T-helper 2 cell (primary cell): Measurements from ENCODE around the gene DUSP7.

Experiments used
- DNase-seq, 5 experiments: peaks; one replicate each; pipeline versions ENCODE4 v3.0.0 to v3.0.0-alpha.2; 2012 to 2022

Gene DUSP7

DNA sequence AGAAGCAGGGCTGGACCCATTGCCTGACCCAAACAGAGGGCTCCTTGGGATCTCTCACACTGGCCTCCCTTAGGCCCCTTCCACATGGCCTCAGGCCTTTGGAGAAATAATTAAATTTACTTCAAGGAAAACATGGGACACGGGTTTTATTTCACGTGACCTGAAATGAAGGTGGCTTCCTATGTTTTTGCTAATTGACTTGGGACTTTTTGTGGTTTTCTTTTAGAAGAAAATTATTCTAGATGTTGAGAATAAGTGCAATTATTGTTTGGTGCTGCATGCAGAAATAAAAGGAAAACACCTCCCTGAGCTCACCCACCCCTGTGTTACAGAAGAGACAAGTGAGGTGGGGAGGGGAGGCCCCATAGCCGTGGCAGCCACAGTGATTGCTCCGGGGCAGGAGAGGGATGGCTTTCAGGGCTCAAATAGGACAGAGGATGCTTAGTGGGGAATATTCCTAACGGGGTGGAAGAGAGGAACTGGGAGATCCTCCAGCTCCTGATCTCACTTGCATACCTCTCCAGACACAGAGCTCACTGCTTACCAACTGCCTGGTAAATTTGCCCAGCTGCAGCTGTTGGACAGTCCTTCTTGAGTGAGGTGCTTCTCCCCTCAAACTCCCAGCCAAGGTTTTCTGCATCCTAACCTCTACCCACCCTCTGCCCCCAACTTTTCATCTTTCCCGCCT is 31.5 kb downstream of the DUSP7 start:
- DNase-seq, result no peak

DNA sequence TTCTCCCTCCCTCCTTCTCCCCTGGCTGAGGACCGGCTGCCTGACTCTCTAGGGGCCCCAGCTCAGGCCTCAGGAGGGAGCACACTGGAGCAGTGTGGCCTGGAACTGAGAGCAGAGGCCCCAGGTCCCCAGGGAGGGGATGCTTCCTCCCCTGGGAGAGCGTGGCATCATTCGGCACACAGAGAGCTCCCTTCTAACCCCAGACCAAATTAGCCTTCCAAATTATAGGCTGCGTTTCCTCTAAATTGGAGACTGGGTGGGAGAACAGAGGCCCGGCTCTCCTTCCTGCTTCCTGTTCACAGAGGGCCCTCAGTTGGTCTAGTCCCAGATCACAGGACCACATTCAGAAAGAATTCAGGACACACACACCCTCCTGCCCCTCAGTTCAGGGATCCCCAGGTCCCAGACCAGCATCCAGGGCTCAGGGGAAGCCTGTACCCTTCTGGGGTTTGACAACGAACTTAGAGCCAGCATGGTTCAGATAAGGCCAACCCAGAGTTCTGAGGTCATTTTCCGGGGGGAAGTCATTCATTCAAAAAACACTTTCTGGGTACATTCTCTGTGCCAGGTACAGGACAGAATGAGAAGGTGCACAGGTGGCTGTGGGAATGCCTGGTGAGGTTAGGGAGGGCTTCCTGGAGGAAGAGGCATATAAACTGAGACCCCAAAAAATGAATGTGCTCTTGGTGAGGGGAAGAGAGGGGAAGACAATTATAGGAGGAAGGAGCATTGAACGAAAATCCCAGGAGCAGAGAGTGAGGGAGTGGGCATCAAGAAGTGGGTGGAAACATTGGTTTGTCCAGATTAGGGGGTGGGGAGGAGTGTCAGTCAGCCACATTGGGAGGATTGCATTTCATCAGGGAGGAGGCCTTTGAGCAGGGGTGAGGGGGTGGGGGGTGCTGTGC is 32.3 kb downstream of the DUSP7 start:
- DNase-seq, result no peak

DNA sequence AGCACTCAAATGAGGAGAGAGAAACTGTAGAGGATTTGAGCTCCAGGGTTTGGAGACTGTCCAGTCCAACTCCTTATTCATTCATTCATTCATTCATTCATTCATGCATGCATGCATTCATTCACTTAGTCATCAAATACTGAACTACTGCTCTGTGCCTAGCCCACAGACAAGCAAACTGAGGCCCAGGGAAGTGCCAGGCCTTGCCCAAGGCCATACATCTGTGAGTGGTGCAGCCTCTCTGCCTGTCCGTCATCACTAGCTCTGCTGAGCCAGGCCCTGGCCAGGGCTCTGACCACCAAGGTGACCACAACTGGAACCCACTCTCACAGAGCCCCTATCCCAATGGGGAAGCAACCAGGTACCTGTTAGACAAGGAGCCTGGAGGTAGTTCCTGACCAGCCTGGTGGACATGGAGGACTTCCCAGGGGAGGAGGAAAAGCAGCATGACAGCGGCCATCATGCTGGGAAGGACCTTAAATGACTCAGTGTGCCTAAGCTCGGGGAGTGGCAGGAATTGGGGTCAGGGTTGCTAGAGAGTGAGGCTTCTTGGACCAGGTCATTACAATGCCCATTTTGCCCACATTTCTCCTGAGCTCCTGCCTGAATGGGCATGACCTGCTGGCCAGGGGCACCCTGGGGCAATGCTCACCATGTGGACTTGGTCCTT is 33.1 kb downstream of the DUSP7 start:
- no peak for DNase-seq

DNA sequence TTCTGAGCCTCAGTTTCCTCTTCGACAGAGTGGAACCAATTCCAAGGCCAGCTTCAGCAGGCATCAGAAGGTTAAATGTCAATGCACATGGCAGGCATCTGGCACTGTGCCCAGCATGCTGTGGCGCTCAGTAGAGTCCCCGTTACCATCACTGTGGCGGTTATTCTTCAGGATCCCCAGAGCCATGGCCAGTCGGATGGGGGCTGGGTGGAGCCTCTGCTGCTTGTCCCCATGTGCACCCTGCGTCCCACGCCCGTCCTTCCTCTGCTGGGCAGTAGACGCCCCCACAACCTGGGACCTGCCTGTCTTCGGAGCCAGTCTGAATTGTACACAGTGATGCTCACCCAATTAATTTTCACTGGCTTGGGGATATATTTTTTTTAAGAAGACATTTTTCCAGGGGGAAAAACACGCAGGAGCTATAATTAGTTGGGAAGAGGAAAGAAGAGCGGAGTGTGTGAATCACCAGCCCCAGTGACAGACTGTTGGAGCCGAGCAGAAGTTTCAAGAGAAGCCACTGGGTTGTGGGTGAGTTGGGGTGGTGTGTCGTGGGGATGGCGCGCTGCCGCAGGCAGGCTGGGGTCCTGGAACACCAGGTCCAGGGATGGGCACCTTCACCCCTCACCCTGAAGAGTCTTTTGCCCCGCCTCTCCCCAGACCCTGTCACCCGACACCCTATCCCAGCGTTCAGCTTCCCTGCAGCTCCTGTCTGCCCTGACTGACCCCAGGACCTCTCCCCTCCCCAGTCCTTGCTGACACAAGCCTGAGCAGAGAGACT is 33.9 kb downstream of the DUSP7 start:
- no peak for DNase-seq

DNA sequence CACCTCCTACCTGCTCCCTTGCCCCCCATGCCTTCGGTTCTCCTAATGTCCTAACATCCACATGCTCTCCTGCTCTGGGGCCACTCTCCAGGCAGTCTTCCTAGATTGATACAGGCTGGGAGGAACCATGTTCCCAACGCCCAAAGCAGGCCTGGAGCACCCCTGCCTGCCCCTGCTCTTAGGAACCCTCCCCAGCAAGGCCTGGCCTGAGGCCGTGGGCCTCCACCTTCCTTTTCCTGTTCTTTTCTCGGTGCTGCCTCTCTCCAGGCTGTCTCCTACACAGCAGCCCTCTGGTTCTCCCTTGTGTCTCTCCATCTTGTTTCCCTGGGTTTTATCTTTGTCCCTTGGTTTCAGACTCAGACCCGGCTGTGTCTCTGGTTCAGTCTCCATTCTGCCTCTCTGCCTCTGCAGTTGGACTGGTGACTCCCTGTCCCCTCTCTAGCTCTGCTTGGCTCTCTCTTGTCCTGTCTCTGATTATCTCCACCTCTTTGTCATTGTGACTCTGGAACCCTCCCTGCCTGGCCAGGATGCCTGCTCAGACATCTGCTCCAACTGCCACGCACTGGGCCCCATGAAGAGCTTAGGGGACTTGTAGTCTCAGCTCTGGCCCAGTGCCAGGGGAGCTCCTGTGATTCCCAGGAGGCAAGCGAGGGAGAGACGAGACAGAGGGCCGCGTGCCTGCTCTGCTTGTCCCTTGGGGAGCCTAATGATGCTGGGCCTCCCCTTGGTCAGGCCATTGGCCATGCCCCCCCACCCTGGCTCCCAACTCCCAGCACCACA is 34.7 kb downstream of the DUSP7 start:
- DNase-seq, result no peak

DNA sequence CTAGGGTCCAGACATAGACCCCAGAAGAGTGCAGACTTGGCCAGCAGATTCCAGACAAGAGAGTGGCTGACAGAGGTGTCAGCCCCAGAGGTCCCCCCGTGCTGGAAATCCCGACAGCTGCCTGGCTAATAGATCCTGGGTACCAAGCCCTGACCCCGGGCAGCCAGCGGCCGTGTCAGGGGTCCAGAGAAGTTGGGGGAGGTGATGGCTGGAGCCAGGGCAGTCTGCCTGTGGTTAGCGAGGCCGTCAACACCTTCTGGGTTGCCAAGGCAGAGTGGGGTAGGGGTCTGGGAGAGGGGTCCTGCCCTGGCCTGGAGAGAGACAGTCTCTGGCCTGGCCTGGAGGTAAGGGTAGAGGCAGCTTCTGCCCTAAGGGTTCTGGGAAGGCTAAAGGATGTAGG is 35.6 kb downstream of the DUSP7 start:
- DNase-seq, result no peak

DNA sequence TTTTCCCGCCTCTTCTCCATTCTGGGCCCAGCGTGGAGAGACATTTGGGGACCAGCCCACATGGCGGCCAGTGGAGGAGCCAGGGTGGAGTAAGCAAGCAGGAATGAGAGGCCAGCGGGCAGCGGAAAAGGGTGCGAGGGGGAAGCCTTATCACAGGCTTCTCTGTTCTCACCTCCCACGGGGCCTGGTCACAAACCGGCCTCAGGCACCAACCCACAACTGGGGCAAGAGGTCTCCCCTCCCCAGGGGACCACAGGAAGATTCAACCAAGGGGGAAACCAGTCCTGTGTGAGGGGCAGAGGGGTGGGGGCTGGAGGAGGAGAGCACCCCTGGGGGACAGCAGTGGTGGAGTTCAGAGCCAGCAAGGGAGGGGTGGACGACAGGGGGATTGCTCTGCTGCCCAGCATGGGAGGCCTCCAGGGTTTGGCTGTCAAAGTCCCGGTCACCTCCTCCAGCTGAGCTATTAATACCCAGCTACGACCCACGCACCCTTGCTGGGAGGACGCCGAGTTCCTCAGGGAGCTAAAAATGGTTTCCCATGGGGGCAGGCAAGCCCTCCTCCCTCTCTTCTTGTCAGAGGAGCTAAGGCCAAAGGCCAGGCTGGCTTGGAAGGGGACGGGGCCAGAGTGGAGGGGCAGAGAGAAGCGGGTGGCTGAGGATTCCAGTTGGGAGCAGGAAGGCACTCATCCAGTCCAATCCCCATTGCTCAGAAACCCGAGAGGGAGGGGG is 36.9 kb downstream of the DUSP7 start:
- DNase-seq, result no peak

DNA sequence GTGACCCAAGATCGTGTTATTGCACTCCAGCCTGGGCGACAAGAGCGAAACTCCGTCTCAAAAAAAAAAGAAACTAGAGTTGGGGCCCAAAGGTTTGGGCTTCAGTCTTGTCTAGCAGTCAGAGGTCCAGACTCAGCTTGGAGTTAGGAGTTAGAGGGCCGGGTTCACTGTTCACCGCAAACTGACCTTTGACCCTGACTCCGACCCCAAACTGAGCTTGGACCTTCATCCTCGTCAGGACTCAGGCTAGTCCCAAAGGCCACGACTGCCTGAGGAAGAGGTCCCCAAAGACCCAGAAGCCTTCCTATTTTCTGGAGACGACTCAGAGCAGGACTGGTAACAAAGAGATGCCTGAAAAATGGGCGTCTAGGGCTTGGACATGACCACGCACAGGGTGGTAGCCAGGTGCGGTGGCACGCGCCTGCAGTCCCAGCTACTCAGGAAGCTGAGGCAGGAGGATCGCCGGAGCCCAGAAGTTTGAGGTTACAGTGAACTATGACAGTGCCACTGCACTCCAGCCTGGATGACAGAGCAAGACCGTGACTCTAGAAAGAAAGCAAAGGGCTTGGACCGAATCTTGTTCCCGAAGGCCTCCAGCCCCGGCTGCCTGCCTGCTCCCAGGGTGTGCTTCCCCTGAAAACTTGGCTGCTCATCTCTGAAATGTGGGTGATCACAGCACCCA is 37.9 kb downstream of the DUSP7 start:
- no peak for DNase-seq

DNA sequence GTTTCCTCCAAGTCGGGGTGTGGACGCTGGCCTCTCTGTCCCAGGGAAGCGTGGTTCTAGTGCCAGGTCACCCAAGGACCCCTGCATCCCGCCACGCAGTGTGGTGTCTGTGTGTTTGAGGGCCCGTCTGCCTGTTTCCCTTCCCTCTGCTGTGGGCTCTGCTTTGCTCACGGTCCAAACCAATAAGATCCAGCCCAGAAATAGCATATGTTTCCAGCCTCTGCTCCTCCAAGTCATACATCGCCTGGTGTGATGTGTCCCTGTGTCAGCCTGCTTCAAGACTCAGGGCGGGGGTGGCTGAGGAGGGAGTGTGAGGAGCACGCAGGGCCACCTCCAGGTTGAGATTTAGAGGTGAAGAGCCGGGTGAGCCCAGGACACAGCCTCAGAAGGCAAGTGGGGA is 38.8 kb downstream of the DUSP7 start:
- no peak for DNase-seq

DNA sequence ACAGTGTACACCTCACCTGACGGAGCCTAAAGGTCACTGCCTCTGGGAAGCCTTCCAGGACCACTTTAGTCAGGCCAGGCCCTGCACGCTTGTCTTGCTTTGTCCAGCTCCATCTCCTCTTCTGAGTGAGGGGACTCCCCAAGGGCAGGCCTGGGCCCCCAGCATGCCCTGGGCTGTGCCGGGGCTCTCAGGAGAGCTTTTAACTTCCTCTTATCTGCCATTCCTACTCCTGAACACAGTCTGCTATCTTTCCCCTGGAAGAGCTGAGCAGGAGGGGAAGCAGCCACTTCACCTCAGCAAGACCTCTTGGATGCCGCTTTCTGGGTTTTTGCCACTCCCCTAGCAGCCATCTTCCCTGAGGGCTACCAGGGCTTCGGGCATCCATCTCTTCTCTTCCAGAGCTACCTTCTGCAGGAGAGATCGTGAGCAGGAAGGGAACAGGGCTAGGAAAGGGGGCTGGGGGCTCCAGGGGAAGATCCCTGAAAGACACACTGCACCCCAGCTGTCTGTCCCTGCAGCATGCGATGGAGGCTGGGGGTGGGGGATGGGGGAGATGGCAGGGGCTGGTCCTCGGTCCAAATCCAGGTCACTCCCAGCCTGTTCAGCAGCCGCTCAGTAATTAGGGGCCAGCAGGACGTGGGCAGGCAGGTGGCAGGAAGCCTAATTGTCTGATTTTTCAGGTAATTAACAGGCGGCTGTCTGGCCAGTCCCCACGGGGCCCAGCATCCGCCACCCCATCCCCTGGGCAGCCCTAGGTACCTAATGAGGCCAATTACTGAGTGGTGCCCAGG is 40.7 kb downstream of the DUSP7 start:
- no peak for DNase-seq

DNA sequence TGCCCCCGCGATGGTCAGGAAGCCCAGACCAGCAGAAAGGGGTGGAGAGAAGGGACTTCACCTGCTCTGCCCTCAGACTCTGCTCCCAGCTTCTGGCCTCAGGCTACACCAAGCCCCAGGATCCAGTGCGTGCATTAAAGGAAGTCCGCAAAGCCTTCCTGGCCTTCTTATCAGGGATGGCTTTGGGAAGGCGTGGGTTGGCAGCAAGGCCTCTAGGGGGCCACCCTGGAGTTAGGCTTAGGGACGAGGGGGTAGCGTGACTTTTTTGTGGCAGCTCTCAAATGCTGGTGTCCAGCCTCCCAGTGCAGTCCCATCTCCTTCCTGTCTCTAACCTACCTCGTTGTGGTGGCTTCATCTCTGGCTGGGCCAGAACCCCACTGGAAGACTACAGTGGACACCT is 41.8 kb downstream of the DUSP7 start:
- DNase-seq, result no peak

DNA sequence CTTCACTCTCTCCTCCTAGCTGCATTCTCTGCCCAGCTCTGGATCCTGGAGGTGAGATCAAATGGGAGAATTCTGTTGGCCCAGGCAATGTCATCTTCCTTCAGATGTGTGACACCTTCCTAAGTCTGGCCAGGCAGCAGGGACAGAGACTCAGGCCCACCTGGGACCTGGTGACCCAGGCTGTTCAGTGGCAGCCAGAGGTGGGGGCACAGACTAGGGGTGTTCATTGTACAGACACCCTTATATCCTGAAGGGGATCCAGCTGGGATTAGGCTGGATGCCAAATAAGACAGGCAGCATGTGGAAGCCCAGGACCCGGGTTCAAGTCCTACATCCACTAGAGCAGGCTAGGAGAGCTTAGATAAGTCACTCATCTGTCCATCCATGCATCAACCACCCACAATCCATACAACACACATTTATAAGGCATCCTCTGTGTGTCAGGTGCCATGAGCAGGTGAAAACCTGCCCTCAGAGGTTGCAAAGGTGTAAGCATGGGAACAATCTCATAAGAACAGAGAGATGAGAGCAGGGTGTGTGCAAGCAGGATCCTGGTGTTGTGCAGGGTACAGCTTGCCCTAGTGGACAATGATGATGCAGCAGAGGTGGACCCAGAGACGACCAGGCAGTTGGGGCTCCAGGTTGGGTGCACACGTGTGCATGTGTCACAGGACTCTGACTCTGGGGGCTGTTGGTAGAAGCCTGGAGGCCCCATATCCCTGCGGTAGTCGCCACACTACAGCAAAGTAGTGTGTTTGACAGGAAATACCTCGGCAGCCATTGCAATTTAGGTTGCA is 42.4 kb downstream of the DUSP7 start:
- no peak for DNase-seq

DNA sequence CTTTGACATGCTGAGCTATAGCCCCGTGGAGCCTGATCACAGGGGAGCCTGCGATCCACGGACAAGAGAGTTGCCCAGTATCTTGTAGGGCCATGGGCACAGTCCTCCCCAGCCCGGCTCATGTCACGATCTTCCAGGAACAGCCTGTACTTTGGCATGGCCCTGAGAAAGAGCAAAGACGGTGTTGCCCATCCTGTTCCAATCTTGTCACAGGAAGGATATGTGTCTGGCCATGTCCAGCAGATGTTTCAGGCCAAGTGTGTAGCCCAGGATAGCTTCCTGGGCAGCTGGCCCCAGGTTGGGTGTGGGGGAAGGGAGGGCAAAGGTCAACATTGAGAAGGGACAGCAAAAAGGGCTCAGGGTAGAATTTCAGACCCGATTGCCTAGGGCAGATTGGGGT is 43.7 kb downstream of the DUSP7 start:
- DNase-seq, result no peak

DNA sequence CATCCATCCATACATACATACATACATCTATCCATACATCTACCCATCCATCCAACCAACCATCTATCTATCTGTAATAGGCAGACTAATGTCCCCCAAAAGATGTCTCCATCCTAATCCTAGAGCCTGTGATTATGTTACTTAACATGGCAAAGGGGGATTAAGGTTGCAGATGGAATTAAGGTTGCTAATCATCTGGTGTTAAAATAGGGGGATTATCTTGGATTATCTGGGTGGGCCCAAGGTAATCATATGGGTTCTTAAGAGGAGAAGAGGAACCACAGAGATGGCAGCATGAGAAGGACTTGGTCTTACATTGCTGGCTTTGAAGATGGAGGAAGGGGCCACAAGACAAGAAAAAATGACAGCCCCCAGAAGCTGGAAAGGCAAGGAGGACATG is 45.9 kb downstream of the DUSP7 start:
- DNase-seq, result no peak

DNA sequence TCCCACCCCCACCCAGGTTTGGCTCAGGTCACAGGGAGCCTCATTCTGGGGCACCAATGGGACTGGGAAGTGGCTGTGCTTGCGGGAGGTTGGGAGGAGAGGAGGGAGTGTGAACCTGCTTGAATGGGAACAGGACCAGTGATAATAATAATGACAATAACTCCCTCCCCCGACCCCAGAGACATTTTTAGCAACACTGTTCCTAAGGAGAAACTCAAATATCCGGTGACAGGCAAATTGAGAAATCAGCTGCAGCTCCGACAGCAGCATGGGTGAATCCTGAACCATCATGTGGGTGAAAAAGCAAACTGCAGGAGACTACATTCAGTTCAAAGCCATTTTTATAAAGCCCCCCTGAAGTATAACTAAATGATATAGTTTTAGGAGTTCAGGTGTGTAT is 49.1 kb downstream of the DUSP7 start:
- no peak for DNase-seq

DNA sequence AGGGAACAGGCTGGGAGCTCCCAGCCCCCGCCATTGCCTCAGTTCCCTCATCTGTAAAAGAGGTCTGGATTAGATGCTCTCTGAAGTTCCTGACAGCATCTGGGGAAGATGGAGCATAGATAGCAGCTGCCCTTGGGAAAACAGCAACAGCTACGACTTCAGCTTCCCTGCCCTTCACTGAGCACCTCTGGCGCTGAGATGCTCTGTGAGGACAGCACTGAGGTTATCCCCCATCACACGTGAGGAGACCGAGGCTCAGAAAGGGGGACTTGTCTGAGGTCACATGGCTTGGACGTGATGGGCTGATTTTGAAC is 49.6 kb downstream of the DUSP7 start:
- DNase-seq, result no peak

DNA sequence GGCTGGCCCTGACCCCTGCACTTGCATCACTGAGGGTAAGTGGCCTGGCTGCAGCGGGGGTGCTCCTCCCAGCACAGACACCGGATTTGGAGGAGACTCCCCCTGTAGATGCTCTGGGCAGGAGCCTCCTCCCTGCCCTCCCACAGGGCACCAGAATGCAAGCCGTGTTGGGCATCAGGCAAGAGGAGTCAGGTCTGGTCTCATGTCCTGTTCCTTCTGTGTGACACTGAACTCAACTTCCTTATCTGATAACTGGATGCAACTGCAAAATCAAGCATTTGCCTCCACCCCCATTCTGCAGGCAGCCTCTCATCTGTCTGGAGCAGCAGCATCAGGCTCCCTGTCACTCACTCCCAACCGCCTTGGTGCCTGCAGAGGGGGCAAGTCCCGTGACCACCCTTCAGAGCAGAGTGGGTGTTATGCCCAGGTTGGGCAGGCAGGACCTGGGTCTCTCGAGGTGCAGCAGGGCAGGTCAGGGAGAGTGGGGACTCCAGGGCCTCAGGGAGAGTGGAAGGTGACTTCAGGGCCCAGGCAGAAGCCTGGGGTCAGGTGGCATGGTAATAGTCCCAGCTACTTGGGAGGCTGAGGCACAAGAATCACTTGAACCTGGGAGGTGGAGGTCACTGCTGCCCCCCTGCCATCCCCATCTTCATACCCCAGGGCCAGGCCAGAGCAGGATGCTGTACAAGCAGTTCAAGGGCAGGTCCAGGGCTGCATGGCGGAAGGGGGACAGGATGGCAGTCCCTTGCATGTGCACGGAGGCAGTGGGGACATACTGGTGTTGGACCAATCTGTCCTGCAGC is 50.2 kb downstream of the DUSP7 start:
- peak in 1 of 5 experiments; percentile 58 for DNase-seq

DNA sequence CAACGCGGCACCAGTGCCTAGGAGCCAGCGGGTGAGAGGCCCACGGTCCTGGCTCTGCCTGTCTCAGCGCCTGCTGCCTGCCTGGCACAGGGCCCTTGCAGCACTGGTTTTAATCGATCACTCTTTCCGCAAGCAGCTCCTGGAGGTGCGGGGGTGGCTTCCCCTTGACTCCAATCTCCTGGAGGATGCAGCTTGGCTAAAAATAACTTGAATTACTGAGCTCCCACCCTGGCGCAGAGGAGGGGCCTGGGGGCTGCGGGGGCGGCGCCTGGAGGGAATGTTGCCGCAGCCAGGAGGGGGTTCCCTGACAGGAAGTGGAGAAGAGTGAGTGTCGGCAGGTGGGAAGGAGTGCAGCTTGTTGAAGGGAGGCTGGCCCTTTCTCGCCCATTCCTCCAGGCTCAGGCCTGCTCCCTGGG is 50.8 kb downstream of the DUSP7 start:
- no peak for DNase-seq
